ENCODE results near the gene GRIK2. TPM values are rescaled to one million over a fixed set of nuclear protein-coding genes. Genes with fewer than 3 reads are reported as not detected.

GRIK2 gene
- total and polyA plus RNA-seq, 2 experiments from 2014 or later: 0.21 to 0.45 TPM

DNA sequence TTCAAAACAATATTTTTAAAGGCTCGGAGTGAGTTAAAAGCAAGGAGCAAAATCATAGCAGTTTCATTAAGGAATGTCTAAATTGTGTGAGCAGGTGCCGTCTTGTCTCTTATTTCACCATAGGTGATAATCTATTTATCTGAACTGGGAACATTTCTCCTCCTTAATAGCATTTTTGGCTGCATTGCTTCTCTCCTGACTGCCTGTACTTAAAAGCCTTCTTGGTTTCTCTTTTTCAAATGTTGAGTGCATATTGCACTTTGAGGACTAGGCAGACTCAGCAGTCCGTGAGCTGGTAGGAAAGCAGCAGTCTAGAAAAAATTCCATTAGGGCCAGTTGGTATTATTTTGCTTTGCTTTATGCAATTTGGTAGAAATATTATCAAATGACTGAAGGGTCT, 645.9 kb downstream of the GRIK2 start:
- no peak overlapping the region for H3K27ac ChIP-seq
- no peaks in the 10 kb centered on the region for H3K9me3 ChIP-seq (ENCODE audit: low read depth)
- H3K4me3 ChIP-seq: no peak overlapping the region
- no peaks in the 10 kb centered on the region for H3K4me1 ChIP-seq (ENCODE audit: low read depth)
- TF ChIP-seq, protein P1, sequence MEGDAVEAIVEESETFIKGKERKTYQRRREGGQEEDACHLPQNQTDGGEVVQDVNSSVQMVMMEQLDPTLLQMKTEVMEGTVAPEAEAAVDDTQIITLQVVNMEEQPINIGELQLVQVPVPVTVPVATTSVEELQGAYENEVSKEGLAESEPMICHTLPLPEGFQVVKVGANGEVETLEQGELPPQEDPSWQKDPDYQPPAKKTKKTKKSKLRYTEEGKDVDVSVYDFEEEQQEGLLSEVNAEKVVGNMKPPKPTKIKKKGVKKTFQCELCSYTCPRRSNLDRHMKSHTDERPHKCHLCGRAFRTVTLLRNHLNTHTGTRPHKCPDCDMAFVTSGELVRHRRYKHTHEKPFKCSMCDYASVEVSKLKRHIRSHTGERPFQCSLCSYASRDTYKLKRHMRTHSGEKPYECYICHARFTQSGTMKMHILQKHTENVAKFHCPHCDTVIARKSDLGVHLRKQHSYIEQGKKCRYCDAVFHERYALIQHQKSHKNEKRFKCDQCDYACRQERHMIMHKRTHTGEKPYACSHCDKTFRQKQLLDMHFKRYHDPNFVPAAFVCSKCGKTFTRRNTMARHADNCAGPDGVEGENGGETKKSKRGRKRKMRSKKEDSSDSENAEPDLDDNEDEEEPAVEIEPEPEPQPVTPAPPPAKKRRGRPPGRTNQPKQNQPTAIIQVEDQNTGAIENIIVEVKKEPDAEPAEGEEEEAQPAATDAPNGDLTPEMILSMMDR (IDR thresholded peaks at IDR 0.05; ENCODE audit: low read depth, low read length): no peak
- no peaks in the 10 kb centered on the region for H3K36me3 ChIP-seq
- H3K27me3 ChIP-seq: no peaks in the 10 kb centered on the region
- no peak for DNase-seq (ENCODE audit: low read depth in 1 of 2, low spot score in 1 of 2)

DNA sequence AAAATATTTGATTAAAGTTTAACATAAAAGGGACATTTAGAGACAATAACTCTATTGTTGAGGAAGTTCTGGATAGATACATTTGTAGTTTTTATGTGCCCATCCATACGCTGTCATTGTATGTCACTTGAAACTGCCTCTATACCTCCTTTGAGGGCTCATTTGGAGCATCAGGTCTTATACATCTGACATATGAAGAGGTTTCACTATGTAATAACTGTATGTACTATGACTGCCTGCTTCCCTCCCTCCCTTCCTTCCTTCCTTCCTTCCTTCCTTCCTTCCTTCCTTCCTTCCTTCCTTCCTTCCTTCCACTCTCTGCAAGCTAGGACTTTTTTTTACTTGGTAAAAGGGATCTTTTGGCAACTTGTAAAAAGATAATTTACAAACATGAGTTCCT, 657.5 kb downstream of the GRIK2 start:
- Histone ChIP-seq H3K9me3 (ENCODE audit: low read depth) (no peaks in the 10 kb centered on the region), H3K4me3 (no peak overlapping the region), H3K27me3 (no peaks in the 10 kb centered on the region), H3K36me3 (no peaks in the 10 kb centered on the region), H3K27ac (no peak overlapping the region), H3K4me1 (ENCODE audit: low read depth) (no peaks in the 10 kb centered on the region)
- TF ChIP-seq, protein P1 (IDR thresholded peaks at IDR 0.05; ENCODE audit: low read depth, low read length): no peak
- DNase-seq (ENCODE audit: low read depth in 1 of 2, low spot score in 1 of 2): no peak

DNA sequence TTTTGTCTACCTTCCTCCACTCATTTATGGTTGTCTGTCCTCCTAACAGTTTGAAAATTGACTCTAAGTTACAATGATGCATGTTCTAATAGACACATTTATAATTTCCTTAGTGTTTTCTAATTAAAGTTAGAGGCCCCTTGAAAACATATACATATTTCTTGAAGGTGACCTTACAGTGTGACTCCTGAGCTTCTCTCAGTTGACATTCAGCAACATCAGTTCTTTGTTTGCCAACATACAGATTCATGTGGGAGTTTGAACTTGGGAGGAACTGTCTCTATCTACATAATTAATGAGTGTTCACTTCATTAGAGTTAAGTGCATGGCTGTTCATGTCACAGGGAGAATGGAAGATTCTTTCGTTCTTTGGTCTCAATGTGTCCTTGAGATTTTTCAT, 658.2 kb downstream of the GRIK2 start:
- Histone ChIP-seq H3K4me3 (no peak overlapping the region), H3K36me3 (no peaks in the 10 kb centered on the region), H3K27me3 (no peaks in the 10 kb centered on the region), H3K4me1 (ENCODE audit: low read depth) (no peaks in the 10 kb centered on the region), H3K27ac (no peak overlapping the region), H3K9me3 (ENCODE audit: low read depth) (no peaks in the 10 kb centered on the region)
- no peak for DNase-seq (ENCODE audit: low read depth in 1 of 2, low spot score in 1 of 2)
- TF ChIP-seq, protein P1 (IDR thresholded peaks at IDR 0.05; ENCODE audit: low read depth, low read length): no peak

DNA sequence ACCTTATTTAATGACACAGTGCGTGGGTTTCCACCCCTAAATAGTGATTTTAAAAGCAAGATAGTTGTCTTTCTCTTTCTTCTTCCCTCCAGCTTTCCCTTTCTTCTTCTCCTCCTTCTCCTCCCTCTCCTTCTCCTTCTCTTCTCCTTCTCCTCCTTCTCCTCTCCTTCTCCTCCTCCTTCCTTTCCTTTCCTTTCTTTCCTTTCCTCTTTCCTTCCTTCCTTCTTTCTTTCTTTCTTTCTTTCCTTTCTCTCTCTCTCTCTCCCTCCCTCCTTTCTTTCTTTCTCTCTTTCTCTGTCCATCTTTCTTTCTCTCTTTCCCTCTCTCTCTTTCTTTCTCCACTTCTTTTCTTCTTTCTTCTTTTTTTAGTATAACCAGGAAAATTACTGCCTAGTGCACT, 670.6 kb downstream of the GRIK2 start:
- Histone ChIP-seq H3K27me3 (no peaks in the 10 kb centered on the region), H3K9me3 (ENCODE audit: low read depth) (no peaks in the 10 kb centered on the region), H3K4me3 (no peak overlapping the region), H3K36me3 (no peaks in the 10 kb centered on the region), H3K4me1 (ENCODE audit: low read depth) (no peaks in the 10 kb centered on the region), H3K27ac (no peak overlapping the region)
- TF ChIP-seq, protein P1 (IDR thresholded peaks at IDR 0.05; ENCODE audit: low read depth, low read length): no peak
- no peak for DNase-seq (ENCODE audit: low read depth in 1 of 2, low spot score in 1 of 2)

DNA sequence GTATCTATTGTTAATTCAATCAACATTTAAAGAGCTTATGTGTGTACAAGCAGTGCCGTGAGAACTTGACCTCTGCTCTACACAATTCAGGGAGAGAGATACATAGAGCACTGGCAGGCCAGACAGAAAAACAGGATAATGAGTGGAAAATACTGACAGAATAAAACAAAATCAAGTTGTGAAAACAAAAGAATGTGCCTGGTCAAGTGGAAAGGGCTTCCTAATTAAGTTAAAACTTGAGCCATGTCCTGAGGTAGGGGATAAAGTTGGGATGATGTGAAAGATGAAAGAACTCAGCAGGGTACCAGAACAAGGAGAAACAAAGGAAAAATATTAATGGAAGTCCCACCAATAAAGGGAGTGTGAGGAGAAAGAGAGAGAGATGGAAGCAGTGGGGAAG, 672.8 kb downstream of the GRIK2 start:
- H3K27ac ChIP-seq: no peak overlapping the region
- H3K9me3 ChIP-seq (ENCODE audit: low read depth): no peaks in the 10 kb centered on the region
- H3K27me3 ChIP-seq: no peaks in the 10 kb centered on the region
- DNase-seq (ENCODE audit: low read depth in 1 of 2, low spot score in 1 of 2): no peak
- TF ChIP-seq, protein P1 (IDR thresholded peaks at IDR 0.05; ENCODE audit: low read depth, low read length): no peak
- no peaks in the 10 kb centered on the region for H3K36me3 ChIP-seq
- no peak overlapping the region for H3K4me3 ChIP-seq
- H3K4me1 ChIP-seq (ENCODE audit: low read depth): no peaks in the 10 kb centered on the region

Data from cardiac muscle cell (in vitro differentiated cells and primary cell).